HPDE6-E6E7 (cell line): Measurements from ENCODE around the gene CFAP43.
"Not testable (repeated sequence)": the region's sequence is repeated elsewhere in the genome, so short reads cannot be mapped to it uniquely, and the experiment has no call there.

ENCODE experiments used
- DNase-seq: peaks from one replicate; pipeline ENCODE4 v3.0.0; 2011; ENCODE audit warnings: missing footprints; ENCODE audit errors: extremely low spot score

Gene CFAP43

DNA sequence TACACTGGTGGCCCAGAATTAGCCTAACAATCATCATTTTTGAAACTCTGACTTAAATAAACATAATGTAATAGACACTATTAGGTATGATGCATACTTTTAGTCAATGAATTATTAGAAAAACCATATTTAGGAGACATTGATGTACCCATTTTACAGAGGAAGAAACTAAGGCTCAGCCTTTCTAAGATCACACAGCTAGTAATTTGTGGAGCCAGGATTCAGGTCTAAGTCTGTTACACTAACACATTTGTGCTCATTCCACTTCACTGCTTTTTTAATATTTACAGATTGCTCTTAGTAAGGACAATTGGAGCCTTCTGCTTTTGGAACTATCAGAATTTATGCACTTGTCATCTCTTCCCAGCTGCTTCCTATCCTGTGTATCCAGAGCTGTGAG is 8.9 kb downstream of the CFAP43 start:
- no peak for DNase-seq

DNA sequence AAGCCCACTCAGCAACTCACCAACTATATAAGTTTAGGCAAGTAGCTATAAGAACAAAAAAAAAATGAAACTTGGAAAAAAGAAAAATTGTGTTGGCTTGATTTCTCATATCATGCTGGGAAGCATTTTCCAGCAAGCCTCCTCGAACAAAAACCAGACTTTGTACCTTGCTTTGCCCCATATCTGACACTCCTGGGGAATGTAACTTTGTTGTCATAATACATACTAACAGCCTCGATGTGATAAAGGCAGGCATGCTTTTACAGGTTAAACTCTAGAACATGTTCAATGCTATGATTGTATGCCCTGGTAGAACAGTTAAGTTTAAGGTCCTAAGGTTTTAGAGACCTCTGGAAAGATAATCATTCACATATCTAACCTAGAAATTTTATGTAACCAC is 11.6 kb downstream of the CFAP43 start:
- DNase-seq, result no peak

DNA sequence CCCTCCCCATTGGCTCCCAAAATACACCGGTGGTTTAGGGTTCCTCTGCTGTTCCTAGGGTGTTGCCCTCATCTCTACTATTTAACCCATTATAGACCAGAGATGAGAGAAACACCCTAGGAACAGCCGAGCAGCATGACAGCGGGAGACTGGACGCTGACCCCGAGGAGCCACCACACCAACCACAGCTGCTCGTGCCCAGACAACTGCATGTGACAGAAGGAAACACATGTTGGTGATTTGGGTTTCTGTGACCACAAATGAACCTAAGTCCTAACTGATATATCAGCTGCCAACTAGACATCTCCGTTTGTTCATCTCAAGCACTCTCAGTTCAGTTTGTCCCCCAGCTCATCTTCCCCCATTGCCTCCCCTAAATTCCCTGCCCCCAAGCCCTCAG is 13.4 kb downstream of the CFAP43 start:
- no peak for DNase-seq

DNA sequence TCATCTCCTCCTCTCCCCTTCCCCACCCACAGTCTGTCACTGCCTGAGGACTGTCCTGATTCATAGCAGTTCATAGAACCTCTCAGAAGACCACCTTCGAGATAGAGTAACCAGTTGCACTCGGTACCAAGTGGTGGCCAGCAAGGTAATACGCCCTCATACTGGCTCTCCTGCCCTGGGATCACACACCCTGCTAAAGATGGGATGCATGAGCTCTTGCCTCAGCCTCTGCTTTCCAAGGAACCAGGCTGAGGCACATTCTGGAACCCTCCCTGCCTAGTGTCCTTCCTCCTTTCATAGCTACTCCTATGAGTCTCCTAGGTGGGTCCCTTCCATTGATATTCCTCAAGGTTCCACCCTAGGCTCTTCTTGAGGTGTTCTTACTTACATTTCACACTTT is 15.5 kb downstream of the CFAP43 start:
- no peak for DNase-seq

DNA sequence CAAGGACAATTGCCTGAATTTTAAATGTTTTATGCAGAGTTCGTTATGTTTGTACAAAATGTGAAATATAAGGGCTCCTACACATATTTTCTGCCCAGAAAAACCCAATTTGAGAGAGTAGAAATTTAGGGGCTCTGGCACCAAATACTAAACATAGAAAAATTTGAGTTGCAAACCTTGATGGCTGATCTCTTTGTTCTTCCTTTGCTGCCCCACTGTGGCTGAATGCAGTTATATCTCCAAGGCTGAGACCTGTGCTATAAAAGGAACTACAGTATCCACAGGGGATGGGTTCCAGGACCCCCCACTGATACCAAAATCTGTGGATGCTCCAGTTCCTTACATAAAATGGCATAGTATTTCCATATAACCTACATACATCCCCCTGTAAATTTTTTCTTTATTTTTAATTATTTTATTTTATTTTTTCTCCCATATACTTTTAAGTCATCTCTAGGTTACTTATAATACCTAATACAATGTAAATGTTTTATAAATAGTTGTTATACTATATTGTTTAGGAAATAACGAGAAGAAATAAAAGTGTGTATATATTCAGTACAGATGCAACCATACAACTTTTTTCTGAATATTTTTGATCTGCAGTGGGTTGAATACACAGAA is 22.5 kb downstream of the CFAP43 start:
- DNase-seq, result peak; percentile 25

DNA sequence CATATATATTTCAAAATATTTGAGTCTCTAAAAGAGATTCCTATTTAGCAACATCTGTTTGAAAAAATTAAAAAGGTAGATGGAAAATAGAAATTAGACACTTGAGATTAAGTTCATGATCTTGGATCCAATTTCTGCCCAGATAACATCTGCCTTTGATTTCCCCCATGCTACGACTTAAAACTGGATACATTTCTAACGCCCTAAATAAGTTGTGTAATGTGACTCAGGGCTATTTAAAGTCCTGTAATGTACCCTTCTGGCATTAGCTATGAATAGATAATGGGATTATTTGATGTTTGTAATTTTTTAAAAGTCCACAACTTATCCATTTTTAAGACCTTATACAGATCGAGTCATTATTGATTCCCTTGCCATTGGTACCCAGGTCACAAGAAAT is 23.4 kb downstream of the CFAP43 start:
- no peak for DNase-seq

DNA sequence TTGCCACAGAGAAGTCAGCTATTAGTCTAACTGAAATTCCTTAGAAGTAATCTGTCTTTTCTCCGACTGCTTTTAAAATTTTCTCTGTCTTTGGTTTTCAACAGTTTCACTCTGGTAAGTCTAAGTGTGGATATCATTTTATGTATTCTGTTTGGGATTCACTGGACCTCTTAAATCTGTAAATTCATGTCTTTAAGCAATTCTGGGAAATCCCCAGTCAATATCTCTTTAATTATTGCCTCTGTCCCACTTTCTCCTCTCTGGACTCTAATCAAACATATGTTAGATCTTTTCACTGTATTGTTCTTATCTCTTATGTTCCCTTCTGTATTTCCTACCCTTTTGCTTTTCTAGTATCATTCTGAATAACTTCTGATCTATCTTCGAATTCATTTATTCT is 29.9 kb downstream of the CFAP43 start:
- no peak for DNase-seq

DNA sequence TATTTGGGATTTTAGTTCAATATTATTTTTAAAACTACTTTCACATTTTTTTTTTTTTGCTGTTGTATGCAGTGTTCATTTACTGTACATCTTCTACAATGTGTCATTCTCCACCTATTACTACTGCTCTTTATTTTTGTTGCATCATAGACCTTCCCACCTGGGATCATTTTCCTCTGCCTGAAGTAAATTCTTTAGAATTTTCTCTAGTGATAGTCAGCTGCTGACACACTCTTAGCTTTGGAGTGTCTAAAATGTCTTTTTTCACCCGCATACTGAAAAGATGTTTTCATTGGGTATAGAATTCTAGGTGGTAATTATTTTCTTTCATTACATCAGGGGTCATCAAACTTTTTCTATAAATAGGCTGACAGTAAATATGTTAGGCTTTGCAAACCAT is 30.5 kb downstream of the CFAP43 start:
- no peak for DNase-seq

DNA sequence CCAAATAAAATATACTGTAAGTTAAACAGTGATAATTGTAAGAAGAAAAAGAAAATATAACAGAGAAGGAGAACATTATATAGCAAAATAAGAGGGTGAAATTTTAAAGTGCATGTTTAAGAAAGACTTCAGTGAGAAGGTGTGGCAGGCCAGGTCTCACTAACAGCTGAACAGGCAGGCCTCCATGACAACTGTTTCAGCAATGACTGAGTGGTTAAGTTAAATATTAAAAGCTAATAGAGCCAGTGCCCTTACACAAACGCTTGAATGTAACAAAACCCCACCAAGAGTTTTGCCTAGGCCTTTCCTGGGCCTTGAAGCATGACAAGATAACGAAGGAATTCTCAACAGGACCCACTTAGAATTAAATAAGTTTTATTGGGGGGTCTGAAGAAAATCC is 32.6 kb downstream of the CFAP43 start:
- no peak for DNase-seq

DNA sequence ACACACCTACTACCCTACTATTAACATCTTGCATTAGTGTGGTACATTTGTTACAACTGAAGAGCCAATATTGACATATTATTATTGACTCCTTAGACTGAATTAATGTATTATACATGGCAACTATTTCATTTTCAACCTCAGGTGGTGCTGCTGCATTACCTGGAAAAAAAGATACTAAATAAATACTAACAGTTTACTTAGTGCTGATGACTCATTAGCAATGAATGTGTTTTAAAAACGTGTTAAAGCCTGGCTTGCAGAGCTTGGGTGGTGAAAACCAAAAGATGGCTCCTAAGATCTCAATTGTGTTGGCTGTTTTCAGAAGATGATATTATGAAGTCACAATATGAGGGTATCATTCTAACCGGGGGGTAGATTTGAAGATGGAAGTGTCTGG is 34.8 kb downstream of the CFAP43 start:
- peak; percentile 52 for DNase-seq

DNA sequence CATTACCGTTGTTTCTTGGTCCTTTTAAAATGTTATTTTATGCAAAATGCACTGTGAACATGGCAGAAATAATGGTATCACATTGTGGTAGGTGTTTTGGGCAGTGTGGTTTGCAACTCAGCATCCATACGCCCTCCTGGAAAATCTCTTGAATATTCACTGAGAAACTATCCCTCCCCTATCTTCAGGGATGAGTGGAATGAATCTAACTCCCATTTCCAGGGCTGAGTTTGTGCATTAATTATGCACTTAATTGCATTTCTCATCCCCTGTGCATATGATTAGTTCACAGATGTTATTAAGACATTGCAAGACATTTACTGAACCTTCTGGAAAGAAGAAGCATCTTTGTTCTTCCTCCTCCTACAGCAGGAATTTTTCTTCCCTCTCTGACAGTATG is 36.5 kb downstream of the CFAP43 start:
- no peak for DNase-seq

DNA sequence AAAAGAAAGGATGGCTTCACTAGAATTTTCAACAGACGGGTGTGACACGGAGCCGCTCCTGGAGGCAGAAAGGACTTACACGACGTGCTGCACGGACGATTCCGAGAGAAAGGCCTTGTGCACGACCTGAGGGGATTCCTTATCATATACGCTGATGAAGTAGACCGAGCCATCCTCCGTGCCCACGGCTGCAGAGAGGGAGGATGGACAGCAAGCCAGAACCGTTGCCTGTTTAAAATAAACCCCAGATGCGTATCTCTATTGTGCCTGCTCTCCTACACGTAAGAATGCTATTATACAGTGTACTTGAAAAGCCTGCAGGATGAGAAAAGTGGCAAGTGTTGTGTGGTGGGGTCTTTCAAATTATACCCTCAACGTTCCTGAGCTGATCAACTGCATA is 38.4 kb downstream of the CFAP43 start:
- DNase-seq, result no peak

DNA sequence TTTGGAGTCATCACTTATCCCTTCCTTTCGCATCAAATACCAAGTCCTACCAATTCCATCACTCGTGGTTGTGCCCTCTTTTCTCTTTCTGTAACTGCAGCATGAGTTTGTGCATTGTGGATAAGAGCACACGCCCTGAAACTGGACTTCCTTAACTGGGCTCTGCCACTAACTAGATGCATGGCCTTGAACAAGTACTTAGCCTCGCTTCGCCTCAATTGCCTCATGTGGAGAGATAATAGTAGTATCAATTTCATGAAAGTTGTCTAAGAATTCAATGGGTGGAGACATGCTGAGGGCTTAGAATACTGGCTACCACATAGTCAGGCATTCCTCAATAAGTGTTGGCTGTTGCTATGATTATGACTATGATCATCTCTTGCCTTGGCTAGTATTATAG is 41.5 kb downstream of the CFAP43 start:
- DNase-seq, result no peak

DNA sequence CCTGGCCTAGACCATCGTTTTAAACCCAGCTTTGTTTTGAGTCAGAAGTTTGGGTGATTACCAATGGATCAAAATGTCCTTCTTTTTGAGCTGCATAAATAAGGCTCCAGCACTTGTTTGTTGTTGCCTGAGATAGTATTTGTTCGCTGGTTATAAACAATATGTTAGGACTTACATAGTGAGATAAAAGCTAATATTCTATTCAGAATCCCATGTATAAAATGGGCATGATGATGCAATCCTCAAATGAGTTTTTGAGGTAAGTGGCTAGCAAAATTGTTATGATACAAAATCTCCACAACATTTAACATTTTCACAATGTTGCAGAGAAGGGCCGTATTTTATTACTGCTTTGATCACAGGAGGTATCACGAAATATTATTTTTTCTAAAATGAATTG is 48.5 kb downstream of the CFAP43 start:
- DNase-seq, result no peak

DNA sequence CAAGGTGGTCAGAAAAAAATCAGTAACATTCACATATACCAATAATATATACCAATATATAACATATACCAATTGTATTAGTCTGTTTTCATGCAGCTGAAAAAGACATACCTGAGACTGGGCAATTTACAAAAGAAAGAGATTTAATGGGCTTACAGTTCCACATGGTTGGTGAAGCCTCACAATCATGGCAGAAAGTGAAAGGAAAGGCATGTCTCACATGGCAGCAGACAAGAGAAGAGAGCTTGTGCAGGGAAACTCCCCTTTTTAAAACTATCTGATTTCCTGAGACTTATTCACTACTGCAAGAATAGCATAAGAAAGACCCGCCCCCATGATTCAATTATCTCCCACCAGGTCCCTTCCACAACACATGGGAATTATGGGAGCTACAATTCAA is 58.0 kb downstream of the CFAP43 start:
- not testable (repeated sequence) for DNase-seq

DNA sequence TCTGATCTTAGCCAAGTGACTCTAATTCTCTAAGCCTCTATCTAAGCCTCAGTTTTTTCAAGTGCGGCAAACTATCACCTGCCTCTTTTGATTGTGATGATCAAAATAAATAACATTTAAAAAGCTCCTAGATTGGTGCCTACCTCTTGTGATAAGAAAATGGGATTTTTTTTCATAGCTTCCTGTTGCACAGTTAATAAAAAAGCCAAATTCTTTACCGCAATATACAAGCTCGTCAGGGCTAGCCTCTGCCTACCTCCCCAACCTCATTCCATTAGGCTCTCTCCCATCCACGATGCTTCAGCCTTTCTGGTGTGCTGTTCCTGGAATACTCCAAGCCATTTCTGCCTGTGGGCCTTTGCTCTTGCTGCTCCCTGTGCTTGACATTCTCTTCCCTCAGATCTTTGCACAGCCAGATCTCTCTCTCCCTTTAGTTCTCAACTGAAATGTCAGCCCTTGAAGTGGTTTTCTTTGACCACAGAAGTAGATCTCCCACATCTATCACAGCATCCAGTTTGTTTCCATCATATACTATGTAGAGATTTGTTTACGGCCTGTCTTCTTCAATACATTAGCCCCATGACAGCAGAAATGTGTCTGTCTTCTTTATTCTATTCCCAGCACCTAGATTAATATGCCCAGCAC is 61.4 kb downstream of the CFAP43 start:
- DNase-seq, result no peak

DNA sequence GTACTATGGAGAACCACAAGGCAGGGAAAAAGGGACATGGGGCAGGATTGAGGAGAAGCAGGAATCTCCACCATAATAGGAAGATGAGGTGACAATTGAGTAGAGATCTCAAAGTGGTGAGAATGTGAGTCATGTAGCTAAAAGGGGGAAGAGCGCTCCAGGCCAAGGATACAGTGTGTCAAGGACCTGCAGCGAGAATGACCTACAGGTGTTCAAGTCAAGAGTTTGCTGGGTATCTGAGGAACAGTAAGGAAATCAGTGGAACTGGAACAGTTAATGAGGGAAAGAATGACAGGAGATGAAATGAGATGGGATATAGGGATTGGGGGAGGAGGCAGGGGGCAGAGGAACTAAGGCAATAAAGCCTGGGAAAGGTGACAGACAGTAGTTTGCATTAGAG is 76.6 kb downstream of the CFAP43 start:
- DNase-seq, result no peak

DNA sequence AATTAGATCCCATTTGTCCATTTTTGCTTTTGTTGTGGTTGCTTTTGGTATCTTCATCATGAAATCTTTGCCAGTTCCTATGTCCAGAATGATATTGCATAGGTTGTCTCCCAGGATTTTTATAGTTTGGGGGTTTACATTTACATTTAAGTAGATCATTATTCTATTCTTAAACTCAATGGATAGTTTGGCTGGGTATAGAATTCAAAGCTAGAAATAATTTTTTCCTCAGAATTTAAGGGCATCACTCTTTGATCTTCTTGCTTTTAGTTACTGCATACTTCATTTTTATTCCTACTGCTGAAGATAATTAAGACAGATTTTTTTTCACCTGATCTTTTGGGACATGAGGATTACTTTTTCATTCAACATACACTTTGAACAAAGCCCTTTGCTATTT is 80.4 kb downstream of the CFAP43 start:
- DNase-seq, result no peak

DNA sequence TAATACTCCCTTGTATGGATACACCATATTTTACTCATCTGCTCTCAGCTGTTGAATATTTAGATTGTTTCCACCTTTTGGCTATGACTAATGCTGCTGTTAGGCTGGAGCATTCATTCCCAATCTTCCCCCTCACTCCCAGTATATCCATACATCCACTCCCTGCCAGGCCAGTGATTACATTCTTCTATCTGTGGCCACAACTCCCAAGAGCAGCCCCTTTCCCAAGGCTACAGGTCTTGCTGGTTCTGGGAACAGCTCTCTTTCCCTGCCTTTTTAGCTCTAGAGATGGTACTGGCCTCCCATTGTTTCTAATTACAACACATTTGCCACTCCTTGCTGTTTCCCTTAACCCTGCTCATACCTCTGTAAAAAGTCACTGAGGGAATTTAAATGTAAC is 82.0 kb downstream of the CFAP43 start:
- no peak for DNase-seq

DNA sequence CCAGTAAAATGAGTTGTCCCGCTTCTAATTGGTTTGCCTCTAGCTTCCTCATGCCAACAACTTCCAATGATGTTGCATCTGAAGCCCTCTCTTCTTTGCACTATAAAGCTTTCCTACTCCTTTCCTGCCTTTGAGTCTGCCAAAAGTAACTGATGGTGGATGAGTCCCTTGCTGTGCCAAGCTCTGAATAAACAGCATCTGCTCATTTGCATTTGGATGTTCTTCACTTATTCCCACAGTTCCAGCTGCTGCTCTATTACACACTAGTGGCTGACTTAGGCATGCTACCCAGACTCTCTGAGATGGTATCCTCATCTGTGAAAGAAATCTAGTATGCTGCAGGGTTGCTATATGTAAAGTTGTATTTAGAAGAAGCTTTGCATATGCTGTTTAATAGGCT is 85.3 kb downstream of the CFAP43 start:
- DNase-seq, result no peak

DNA sequence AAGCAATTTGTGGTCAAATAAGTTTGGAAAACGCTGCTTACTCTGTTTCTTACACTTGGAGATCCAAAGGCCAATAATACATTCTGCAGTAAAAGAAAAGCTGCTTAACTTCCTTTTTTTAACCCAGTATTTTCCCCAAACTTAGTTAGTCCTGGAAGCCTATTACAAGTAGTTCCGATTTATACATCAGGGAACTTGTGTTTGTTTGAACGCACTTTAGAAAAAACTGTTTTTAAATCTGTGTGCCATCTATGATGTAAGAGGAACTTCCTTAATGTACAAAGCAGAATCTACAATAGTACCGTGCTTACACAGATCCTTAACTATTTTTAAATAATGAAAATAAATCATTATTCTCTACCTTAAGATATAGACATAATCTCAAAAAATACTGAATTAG is 87.2 kb downstream of the CFAP43 start:
- no peak for DNase-seq

DNA sequence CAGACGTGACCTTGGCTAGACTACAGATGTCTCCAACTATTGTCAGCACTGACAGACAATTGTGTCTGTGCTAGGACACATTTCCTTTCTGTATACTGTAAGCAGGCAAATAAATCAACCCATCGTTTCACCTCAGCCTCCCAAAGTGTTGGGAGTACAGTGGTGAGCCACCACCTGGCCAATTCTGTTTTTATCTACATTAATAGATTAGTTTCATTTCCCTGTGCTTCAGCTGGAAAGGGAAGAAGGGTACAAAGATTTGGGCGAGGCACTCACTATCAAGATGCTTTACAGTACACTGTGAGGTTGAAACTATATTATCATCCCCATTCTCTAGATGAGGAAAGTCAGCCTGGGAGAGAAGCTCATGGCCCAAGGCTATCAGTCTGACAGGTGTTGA is 88.3 kb downstream of the CFAP43 start:
- no peak for DNase-seq

DNA sequence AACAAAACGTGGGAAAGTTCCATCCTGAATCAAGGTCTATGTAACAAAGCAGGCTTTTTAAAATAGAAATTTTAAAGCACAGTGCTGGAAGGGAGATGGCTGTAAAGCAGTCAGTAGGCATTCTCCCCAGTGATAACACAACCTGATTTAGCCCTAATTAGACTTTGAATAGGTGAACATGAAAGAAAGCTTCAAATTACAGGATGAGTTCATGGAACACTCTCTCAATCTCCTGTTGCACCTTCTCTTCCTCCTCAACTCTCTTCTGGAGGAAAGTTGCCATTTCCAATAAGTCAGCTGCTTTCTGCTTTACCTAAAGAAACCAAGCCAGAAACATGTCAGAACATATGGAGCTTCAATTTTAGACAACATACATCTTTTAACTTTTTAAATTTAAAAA is 90.1 kb downstream of the CFAP43 start:
- DNase-seq, result no peak

DNA sequence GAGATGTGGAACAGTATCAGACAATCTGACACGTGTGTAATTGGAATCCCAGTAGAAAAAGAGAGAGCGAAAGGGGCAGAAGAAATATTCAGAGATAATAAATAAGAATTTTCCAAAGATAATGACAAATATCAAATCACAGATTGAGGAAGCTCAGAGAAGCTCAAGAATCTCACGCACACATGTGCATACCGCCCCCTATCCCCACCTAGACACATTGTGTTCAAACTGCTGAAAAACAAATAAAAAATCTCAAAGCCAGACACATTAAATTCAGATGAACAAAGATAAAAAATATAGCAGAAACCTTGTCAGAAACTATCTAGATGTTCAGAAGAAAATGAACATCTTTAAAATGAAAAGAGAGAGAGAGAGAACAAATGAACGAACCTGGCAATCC is 92.9 kb downstream of the CFAP43 start:
- no peak for DNase-seq
